Cerebellar cortex (tissue), 1 donor: ENCODE results near the gene E2F8.

Experiments used
- DNase-seq: peaks from one replicate; pipeline ENCODE4 v3.0.0-alpha.2; 2015; ENCODE audit warnings: low spot score

E2F8 gene

GRCh38 chr11:19252394-19253152 is 11.8 kb upstream of the E2F8 start:
- DNase-seq = no peak

- DNase-seq = no peak
These were observed 10.8 kb upstream of the E2F8 start for GRCh38 chr11:19251577-19251976.

GRCh38 chr11:19246816-19247215 is 6.1 kb upstream of the E2F8 start:
- DNase-seq = no peak

GRCh38 chr11:19245351-19245750 is 4.6 kb upstream of the E2F8 start:
- DNase-seq = no peak

GRCh38 chr11:19244621-19245020 is 3.9 kb upstream of the E2F8 start:
- no peak for DNase-seq

- no peak for DNase-seq
These were observed 3.3 kb upstream of the E2F8 start for GRCh38 chr11:19244084-19244483.

GRCh38 chr11:19243613-19244012 is 2.9 kb upstream of the E2F8 start:
- DNase-seq = no peak

GRCh38 chr11:19243143-19243542 is 2.4 kb upstream of the E2F8 start:
- DNase-seq = no peak

GRCh38 chr11:19242179-19242932 is 1.6 kb upstream of the E2F8 start:
- no peak for DNase-seq

GRCh38 chr11:19241260-19242178 is 774 bp upstream of the E2F8 start:
- peak; percentile 13 for DNase-seq

- no peak for DNase-seq
These were observed 1.7 kb downstream of the E2F8 start for GRCh38 chr11:19239039-19239438.

GRCh38 chr11:19237813-19238212 is 2.9 kb downstream of the E2F8 start:
- no peak for DNase-seq

GRCh38 chr11:19237381-19237780 is 3.4 kb downstream of the E2F8 start:
- DNase-seq = no peak

- no peak for DNase-seq
These were observed 6.4 kb downstream of the E2F8 start for GRCh38 chr11:19234231-19234817.

- no peak for DNase-seq
These were observed 7.7 kb downstream of the E2F8 start for GRCh38 chr11:19232910-19233503.

- DNase-seq = no peak
These were observed 11.1 kb downstream of the E2F8 start for GRCh38 chr11:19229671-19230070.

GRCh38 chr11:19228968-19229367 is 11.8 kb downstream of the E2F8 start:
- no peak for DNase-seq

GRCh38 chr11:19226378-19227195 is 14.2 kb downstream of the E2F8 start:
- no peak for DNase-seq

GRCh38 chr11:19225581-19225980 is 15.2 kb downstream of the E2F8 start:
- DNase-seq = no peak

GRCh38 chr11:19225123-19225522 is 15.6 kb downstream of the E2F8 start:
- no peak for DNase-seq
